Activated T-cell treated with anti-CD3 and anti-CD28 coated beads, Interleukin-2, amount 50 U/mL, for 24 hours (primary cell): ENCODE results near the gene HSFX2.
A peak's percentile ranks its signal among the peaks of the same experiment; 100 is the strongest.
"Not testable (repeated sequence)": the region's sequence is repeated elsewhere in the genome, so short reads cannot be mapped to it uniquely, and the experiment has no call there.

Experiments
- DNase-seq: peaks from one replicate; pipeline ENCODE4 v3.0.0-alpha.2; 2020
- H3K27ac Mint-ChIP-seq: 2 replicates; pipeline ENCODE4 v1.8.0; 2020; ENCODE audit warnings: mild to moderate bottlenecking, mixed read lengths
- H3K27me3 Mint-ChIP-seq: 2 replicates; pipeline ENCODE4 v1.8.0; 2020; ENCODE audit warnings: mixed read lengths
- H3K36me3 Mint-ChIP-seq: 2 replicates; pipeline ENCODE4 v1.8.0; 2020; ENCODE audit warnings: low read depth, mixed read lengths
- H3K4me1 Mint-ChIP-seq: 2 replicates; pipeline ENCODE4 v1.8.0; 2020; ENCODE audit warnings: low read depth, mixed read lengths
- H3K4me3 Mint-ChIP-seq: 2 replicates; pipeline ENCODE4 v1.8.0; 2020; ENCODE audit warnings: mild to moderate bottlenecking, moderate library complexity, mixed read lengths
- H3K9me3 Mint-ChIP-seq: 2 replicates; pipeline ENCODE4 v1.8.0; 2020; ENCODE audit warnings: mixed read lengths

Gene HSFX2

DNA sequence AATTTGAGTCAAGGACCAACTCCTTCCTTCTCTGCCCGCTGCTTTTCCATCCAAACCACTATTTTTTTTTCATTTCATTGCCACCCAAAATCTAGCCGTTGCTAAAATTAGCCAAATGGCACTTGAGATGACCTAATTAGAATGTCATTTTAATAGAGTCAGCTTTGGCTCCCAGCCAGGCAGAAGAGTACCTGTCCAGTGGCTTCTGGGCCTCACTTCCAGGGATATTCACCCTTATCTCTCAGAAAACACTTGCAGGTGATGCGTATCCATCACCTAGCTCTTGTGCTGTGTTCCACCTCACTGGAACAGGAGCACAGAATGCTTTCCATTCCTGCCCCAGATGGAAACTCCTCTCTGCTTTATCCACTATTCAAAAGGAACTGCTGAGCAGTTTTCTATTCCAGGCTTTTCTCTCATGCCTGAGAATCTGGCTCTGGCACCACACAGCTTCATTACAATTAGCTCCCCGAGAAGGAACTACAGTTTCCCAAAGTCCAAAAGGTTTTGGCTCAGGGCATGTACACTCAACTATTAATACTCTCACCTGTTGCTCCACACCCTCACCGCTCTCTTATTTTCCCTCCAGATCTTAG, 26.3 kb downstream of the HSFX2 start:
- Mint-ChIP-seq H3K27ac (no peak overlapping the region), H3K36me3 (no peaks in the 10 kb centered on the region), H3K4me1 (peaks cover 9% of the 10 kb centered on the region), H3K9me3 (no peaks in the 10 kb centered on the region), H3K4me3 (no peak overlapping the region), H3K27me3 (peaks cover 8% of the 10 kb centered on the region)
- no peak for DNase-seq

DNA sequence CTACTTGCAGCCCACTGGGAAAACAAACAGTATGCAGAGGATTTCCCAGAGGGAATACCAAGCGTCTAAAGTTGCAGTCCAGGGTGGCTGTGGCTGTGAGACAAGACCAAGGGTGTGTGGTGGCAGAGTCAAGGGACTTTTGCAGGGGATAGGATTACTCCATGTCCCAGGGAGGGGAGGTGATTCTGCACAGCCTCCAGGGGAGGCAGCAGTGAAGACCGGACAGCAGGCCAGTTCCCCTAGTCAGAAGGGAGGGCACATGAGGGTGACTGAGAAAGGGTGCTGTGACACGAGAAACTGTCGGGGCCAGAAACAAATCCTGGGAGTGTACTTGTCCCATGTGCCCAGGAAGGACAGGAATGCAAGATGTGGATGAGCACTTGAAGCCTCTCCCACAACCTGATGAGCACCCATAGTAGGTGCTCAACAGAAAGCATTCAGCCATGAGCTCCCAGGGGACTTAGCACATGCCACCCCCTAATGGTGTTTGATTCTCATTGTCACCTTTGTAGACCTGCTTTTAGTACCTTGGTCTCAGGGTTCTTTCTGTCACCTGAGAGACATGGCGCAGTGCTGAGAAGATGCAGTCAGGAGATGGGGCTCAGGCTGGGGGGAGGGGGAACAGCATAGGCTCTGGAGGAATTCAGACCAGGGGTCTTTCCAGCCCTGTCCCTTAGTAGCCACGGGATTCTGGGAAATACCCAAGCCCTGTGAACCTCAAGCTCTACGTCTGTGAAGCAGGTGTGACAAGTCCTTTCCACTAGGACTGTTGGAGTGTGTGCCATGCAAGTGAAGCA, 27.3 kb downstream of the HSFX2 start:
- Mint-ChIP-seq H3K36me3 (no peaks in the 10 kb centered on the region), H3K4me3 (no peak overlapping the region), H3K9me3 (no peaks in the 10 kb centered on the region), H3K27me3 (peaks cover 8% of the 10 kb centered on the region), H3K4me1 (peaks cover 7% of the 10 kb centered on the region), H3K27ac (no peak overlapping the region)
- DNase-seq: no peak

DNA sequence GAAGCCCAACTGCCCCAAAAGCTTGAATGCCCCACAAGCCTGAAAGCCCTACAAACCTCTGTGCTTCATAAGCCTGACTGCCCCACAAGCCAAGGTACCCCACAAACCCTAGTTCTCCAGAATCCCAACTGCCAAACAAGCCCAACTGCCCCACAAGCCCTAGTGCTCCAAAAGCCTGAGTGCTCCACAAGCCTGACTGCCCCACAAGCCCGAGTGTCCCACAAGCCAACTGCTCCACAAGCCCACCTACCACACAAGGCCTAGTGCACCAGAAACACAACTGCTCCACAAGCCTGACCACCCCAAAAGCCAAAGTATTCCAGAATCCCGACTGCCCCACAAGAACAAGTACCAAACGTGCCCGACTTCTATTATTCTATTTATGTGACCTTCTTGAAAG, 31.8 kb downstream of the HSFX2 start:
- Mint-ChIP-seq H3K27ac (no peak overlapping the region), H3K4me3 (no peak overlapping the region), H3K27me3 (no peaks in the 10 kb centered on the region), H3K9me3 (no peaks in the 10 kb centered on the region), H3K36me3 (no peaks in the 10 kb centered on the region), H3K4me1 (no peaks in the 10 kb centered on the region)
- DNase-seq: no peak

DNA sequence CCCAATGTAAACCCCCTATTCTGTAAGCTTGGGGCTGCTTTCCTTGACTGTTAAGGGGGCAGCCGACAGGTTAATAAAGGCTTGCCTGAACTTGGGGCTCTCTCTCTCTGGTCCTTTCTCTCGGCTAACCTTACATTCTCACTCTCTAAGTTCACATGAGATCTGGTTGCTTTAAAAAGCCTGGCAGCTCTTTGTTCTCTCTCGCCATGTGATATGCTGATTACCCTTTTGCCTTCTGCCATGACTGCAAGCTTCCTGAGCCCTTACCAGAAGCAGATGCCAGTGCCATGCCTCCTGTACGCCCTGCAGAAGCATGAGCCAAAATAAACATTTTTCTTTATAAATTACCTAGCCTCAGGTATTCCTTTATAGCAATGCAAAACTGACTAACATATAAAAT, 39.9 kb downstream of the HSFX2 start:
- not testable (repeated sequence) for DNase-seq, H3K36me3 Mint-ChIP-seq, H3K27me3 Mint-ChIP-seq, H3K4me1 Mint-ChIP-seq, H3K27ac Mint-ChIP-seq, H3K9me3 Mint-ChIP-seq, H3K4me3 Mint-ChIP-seq

DNA sequence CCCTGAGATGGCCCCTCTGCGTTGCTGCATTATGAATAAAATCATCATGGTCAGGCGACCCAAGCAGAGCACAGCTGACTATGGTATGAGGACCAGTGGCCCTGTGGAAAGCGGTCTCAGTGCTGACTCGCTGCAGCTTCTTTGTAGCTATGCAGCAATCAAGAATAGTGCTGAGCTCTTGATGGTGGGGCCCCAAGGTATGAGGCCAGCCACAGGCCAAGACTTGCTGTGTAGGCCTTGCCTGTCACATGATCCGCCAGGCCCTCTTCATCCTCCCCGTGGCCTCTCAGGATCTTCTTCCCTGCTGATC, 43.2 kb downstream of the HSFX2 start:
- H3K9me3 Mint-ChIP-seq, H3K27ac Mint-ChIP-seq, H3K4me1 Mint-ChIP-seq, H3K27me3 Mint-ChIP-seq, DNase-seq, H3K36me3 Mint-ChIP-seq, H3K4me3 Mint-ChIP-seq: not testable (repeated sequence)

DNA sequence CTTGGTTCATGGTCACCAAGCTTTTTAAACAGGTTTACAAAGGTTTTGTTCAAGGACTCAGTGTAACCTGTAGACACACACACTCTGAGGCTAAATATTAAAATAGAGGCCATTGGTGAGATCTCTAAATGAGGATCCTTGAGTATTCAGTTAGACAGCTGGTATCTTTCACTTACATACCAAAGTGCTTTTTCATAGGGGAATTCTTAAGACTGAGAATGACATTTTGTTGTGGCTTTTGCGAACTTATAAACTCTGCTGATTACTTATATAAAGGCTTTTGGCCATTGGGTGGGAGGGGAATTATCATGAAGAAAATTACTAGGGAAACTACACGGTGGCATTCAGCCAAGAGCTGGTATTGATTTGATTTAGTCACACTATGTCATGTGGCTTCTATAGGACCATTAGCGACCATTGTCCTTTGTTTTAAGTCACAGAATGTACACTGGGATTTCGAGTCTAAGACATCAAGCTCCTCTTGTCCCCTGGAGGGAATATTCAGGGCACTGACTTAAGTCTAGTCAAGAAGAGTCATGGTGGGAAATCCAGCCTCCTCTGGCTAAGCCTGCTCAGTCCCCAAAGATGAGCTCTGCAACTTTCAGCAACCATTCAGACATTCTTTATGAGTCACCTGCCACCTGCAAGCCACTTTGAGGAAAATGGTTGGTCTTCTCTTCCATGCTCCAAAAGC, 43.7 kb downstream of the HSFX2 start:
- H3K27me3 Mint-ChIP-seq, H3K9me3 Mint-ChIP-seq, H3K27ac Mint-ChIP-seq: not testable (repeated sequence)

DNA sequence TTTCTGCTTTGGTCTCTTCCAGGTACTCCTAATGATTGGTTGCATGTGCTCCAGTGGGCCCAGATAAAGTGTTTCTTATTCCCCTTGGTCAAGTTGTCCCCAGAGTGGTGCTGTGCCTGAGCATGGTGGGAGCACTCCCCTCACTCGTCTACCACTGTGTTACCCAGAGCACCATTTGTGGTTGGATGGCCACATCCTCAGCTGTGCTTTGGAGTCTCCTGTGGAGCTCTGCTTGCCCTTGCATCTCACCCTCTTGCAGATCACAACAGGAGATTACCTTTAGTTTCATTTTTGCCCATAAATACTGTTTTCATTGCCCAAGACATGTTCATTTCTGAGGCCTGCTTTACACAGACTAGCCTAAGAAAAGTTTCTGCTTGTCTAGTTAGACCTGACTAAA, 44.7 kb downstream of the HSFX2 start:
- DNase-seq, H3K27me3 Mint-ChIP-seq, H3K27ac Mint-ChIP-seq, H3K9me3 Mint-ChIP-seq, H3K36me3 Mint-ChIP-seq, H3K4me3 Mint-ChIP-seq, H3K4me1 Mint-ChIP-seq: not testable (repeated sequence)

More for the DNA sequence above, 43.7 kb downstream of the HSFX2 start:
- not testable (repeated sequence) for H3K4me3 Mint-ChIP-seq, DNase-seq, H3K36me3 Mint-ChIP-seq, H3K4me1 Mint-ChIP-seq

DNA sequence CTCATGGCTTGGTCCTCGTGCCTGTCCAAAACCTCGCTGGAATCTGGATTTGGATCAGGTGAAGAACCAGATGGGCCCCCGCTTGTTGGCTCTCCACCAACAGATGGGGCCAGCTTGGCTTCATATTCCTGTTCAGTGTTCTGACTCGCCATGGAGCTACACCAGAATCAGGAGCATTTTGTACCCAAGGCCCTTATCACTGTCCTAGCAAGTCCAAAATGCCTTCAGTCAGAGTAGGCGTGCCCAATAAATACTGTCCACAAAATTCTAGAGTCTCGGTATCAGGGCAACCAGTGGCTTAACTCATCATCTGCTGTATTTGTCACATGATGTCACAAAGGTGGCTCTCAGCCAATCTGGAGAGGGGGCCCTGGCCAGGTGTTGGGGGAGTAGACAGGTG, 45.4 kb downstream of the HSFX2 start, which contains the start of gene HSFX3:
TSS of gene HSFX3 (minus strand) at position 224 of the 400 bp plus-strand sequence. CDS start at position 152, 72 bp downstream.
- H3K9me3 Mint-ChIP-seq, H3K4me1 Mint-ChIP-seq, H3K27me3 Mint-ChIP-seq, H3K27ac Mint-ChIP-seq, DNase-seq, H3K4me3 Mint-ChIP-seq: not testable (repeated sequence)
- peaks cover 11% of the 10 kb centered on the region for H3K36me3 Mint-ChIP-seq

DNA sequence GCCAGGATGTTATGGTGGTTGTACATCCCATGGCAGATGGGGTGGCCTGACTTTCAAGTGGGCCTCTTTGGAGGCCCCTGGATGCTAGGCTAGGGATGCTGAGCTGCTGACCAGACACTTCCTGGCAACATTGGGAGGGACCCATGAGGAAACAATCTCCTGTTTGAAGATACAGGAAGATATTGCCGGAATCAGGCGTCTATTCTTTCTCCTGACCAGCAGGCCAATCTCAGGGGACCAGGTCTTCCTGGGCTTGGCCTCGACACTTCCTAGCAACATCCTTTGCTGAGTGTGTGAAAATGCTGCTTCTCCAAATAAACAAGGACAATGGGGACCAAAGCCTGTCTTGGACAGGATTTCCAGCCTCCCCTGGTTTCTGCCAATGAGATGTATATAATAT, 47.3 kb downstream of the HSFX2 start:
- H3K9me3 Mint-ChIP-seq, H3K27ac Mint-ChIP-seq, H3K27me3 Mint-ChIP-seq, DNase-seq, H3K4me1 Mint-ChIP-seq, H3K4me3 Mint-ChIP-seq: not testable (repeated sequence)
- H3K36me3 Mint-ChIP-seq: peaks cover 14% of the 10 kb centered on the region

DNA sequence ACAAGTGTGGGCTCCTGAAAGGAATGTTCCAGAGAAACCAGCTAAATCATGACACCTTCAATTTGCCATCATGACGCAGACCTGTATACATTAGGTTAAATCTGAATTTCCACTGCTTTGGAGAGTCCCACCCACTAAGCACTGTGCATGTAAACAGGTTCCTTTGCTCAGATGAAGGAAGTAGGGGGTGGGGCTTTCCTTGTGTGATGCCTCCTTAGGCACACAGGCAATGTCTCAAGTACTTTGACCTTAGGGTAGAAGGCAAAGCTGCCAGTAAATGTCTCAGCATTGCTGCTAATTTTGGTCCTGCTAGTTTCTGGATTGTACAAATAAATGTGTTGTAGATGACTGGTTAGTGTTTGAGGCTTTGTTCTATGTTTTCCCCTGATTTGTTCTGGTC, 48.2 kb downstream of the HSFX2 start:
- not testable (repeated sequence) for H3K4me3 Mint-ChIP-seq, H3K27me3 Mint-ChIP-seq, DNase-seq, H3K4me1 Mint-ChIP-seq, H3K27ac Mint-ChIP-seq, H3K9me3 Mint-ChIP-seq
- peaks cover 14% of the 10 kb centered on the region for H3K36me3 Mint-ChIP-seq

DNA sequence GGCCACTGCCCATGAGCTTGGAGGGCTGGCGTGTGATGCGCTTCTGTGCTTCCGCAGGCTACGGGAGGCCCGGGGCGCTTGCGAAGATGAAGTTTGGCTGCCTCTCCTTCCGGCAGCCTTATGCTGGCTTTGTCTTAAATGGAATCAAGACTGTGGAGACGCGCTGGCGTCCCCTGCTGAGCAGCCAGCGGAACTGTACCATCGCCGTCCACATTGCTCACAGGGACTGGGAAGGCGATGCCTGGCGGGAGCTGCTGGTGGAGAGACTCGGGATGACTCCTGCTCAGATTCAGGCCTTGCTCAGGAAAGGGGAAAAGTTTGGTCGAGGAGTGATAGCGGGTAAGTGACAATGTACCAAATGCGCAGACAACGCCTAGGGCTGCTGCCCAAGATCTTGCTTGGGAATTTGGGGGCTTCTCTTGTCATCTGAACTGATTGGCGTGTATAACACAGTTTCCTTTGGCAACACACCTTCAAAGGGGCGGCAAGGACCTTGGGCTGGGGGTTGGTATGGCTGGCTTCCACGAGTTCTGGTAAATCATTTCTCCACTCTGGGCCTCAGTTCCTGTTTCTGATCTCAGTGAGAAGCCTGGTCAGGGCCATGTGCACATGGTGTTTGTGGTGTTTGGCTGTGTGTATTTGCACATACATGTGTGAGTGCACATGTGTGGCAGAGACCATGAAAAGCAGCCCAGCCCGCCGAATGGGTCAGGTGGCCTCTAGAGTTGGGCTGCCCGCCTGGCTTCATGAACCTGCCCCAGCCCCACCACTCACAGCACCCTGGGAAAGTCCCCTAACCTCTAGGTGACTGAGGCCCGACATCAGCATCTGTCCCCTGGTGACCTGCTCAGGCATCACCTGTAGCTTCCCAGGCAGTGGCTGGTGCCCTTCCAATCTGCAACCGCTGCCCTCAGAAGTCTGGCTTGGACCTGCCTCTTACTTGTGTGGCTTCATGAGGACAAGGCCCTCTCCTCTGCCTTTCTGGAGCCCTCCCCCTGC, 49.3 kb downstream of the HSFX2 start:
- not testable (repeated sequence) for H3K27me3 Mint-ChIP-seq, H3K9me3 Mint-ChIP-seq, H3K4me3 Mint-ChIP-seq, DNase-seq, H3K4me1 Mint-ChIP-seq
- Mint-ChIP-seq H3K27ac (peak overlapping the region; percentile 75), H3K36me3 (peaks cover 22% of the 10 kb centered on the region)
